ENCODE results near the gene PER2. TPM values are rescaled to one million over a fixed set of nuclear protein-coding genes. Genes with fewer than 3 reads are reported as not detected.
"Not testable (repeated sequence)": the region's sequence is repeated elsewhere in the genome, so short reads cannot be mapped to it uniquely, and the experiment has no call there.

The PER2 gene
- total RNA-seq, 1 donor from 2014 or later = 3.6 TPM

DNA sequence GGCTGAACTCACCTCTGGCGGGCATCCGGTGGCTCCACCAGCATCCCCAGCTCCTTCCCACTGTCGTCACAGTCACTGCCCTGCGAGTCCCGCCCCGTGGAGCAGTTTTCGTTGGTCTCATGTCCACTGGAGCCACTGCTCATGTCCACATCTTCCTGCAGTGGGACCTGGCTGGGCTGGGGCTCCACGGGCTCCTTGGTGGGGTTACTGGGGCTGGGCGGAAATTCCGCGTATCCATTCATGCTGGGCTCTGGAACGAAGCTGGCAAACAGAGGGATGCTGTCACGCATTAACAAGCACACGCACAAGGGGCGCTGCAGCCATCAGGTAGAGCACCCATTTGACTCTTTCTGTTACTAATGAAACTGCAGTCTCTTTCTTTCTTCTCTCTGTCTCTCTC lies 10.7 kb downstream of the PER2 start:
- no peak for DNase-seq
- no peak for ATAC-seq (ENCODE audit: poor library complexity)
- intact Hi-C loops (cut with DNase I) = no loop called here

DNA sequence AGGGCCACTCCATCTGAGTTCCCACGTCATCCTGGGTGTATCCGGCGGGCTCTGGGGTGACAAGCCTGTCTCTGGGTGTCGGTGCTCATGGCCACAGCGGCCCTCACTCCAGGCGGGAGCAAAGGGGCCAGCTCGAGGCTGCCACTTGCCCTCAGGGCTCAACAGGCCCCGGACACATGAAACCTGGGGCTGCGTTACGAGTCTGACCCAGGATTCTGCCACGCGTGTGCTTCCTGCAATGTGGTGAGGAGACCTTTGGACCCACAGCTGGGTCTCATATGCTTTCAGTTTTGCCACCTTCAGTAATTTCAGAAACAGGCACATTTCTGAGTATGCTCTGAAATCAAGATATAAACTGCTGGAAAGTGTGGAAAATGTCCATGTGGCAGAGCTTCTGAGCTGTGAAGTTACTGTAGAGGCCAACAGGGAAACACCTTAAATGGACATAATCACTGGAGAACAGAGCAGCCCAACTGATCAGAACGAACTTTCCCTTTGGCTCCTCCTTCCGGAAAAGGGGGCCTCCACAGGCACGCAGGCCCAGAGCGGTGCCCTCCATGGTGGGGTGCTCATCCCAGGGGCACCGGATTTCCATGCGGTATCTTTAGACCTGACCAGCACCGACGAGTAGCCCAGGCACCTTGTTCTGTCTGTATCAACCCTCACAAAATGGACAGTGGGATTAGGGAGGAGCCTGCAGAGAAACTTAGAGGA lies 14.1 kb downstream of the PER2 start:
- no peak for ATAC-seq (ENCODE audit: poor library complexity)
- intact Hi-C loops (cut with DNase I) = no loop called here
- no peak for DNase-seq

DNA sequence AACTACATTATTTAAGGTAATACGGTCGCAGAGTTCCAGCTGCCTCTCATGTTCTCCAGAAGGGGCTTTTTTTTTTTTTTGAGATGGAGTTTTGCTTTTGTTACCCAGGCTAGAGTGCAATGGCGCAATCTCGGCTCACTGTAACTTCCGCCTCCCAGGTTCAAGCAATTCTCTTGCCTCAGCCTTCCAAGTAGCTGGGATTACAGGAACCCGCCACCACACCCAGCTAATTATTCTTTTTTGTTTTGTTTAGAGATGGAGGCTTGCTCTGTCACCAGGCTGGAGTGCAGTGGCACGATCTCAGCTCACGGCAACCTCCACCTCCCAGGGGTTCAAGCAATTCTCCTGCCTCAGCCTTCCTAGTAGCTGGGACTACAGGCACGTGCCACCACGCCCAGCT lies 15.0 kb downstream of the PER2 start:
- DNase-seq; ATAC-seq (ENCODE audit: poor library complexity); intact Hi-C loops (cut with DNase I): not testable (repeated sequence)

DNA sequence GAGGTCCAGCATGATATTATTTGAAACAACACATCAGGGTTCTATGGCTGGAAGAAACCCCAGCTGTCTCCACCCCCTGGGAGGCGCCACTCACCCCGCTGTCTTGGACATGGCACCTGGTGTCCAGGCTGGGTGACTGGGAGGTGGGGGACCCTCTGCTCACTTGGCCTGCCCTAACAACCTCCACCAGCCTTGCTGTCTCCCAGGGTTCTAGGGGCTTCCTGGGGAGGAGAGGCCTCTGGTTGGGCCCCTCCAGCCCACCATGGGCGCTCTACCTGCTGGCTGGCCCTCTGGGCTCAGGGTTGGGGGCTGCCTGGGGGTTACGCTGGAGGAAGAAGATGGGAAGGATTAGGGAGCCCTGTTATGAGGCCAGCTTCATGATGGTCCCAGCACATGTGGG lies 16.3 kb downstream of the PER2 start:
- no peak for ATAC-seq (ENCODE audit: poor library complexity)
- intact Hi-C loops (cut with DNase I) = no loop called here
- no peak for DNase-seq

DNA sequence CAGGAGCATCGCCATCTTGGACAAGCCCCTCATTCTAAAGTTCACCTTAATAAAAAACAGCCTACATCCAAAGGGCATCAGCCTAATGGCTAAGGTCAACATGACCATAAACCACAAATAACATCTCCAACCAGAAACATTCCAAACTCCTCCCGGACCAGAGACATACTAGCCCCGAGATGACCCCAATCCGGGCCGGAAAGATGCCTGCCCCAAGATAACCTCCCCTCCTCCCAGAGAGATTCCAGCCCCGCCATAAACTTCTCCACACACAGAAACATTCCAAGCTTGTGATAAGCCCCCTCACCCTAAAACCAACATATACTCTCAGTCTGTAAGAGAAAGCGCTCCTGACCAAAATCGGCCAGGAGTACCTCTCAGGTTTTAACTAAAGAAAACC lies 16.7 kb downstream of the PER2 start:
- intact Hi-C loops (cut with DNase I); ATAC-seq (ENCODE audit: poor library complexity); DNase-seq: not testable (repeated sequence)

DNA sequence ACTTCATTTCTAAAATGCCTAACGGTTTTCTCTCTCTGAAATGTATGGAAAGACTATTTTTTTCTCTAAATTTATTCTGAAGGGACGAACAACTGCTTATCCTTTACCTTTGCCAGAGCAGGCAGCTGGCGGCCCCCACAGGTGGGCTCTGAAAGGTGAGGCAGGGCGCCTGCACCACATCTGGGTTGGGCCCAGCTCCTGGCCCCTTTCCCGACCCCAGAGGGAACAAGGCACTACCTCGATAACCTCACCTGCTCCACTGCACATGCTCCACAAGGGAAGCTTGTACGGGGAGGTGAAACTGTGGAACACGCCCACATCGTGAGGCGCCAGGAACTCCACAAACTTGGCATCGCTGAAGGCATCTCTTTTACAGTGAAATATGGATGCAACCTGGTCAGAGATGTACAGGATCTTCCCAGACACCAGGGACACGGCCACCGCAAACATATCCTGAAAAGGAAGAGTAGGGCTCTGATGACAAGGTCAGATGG lies 17.3 kb downstream of the PER2 start:
- DNase-seq (no peak), ATAC-seq (ENCODE audit: poor library complexity) (no peak)
- intact Hi-C loops (cut with DNase I) = no loop called here

DNA sequence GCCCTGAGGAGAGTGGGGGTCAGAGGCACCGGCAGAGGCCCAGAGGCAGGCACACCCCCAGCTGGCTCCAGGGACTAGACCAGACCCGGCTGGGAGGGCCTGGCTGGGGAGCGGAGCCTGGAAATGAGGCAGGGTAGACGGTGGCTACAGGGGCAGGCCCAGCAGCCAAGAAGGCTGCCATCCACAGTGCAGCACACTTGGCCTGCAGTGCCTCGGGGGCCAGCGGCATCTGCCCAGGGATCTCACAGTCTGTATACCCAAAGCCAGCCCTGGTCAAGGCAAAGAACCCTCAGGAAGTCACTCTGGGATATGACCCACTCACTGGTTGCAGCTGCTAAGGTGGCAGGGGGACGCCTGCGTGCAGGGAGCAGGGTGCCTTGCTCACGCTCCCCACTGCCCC lies 17.8 kb downstream of the PER2 start:
- intact Hi-C loops (cut with DNase I) = no loop called here
- ATAC-seq (ENCODE audit: poor library complexity) = no peak
- DNase-seq = no peak

DNA sequence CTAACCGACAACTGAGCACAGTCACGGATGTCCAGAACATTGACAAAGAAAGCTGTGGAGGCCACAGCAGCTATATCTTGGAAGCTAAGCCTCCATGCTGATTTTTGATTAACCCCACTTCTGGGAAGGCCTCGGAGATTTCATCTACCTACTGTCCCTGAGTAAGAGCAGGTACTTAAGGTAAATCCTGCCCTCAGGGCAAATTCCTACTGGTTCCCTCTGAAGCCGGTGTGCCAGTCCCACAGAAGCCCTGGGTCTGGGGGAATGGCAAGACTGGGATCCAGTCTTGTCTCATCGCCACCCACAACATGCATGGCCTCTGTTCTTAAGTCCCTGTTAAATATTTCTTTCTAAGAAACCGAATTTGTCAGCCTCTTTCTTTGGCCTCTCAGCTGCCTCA lies 18.7 kb downstream of the PER2 start:
- no peak for DNase-seq
- intact Hi-C loops (cut with DNase I) = loop anchor here (10.0 kb wide), 1 partner anchor 205 kb away; the partner anchor contains the start of gene SCLY
- no peak for ATAC-seq (ENCODE audit: poor library complexity)

DNA sequence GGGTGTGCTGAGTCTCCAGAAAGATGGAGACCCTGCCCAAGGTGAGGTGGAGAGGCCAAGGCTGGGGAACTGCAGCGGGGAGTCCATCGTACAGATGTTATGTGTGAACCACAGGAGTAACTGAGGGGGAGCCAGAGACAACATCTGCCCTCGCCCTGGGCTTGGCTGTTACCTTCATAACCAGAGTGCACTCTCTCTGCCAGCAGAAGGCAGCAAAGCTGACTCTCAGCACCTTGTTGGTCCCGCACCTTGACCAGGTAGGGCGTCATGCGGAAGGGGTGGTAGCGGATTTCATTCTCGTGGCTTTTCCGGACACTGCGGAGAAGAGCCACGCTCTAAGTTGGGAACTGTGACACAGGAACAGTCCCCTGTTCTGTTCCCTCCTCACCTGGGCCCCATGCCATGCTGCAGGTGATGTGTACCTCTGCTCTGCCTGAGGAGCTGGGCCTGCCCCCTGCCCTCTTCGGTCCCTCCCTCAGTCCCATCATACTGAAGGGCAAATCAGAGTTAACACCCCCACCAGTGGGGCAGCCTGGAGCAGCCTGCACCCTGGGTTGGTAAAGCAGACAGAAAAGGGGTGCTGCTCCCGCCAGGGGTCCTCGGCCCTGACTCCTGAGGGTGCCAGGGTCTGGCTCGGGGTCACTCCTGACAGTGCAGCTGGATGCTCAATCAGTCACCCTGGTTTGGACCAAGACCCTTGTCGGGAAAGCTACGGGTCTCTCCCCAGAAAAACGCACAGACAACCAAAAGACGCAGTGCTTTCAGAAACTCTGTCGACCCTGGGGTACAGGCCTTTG lies 20.3 kb downstream of the PER2 start:
- intact Hi-C loops (cut with DNase I) = loop anchor here (10.0 kb wide), 1 partner anchor 203 kb away; the partner anchor contains the start of gene SCLY
- no peak for ATAC-seq (ENCODE audit: poor library complexity)
- DNase-seq = no peak

DNA sequence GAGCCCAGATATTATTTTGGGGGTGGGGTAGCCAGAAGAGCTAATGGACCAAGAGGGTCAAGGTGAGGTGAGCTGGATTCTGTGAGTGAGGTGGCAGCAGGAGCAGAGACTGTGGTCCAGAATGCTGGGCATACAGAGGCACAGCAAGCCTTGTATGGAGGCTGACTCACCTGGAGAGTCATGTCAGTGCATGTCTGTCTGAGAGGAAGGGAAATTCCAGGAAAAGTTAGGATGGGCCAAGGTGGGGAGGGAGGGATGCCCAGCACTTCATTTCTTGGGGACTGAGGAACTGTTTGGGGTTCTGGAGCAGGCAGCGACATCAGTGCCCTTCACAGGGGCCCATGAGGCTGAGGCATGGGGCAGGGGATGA lies 21.1 kb downstream of the PER2 start:
- DNase-seq (no peak), ATAC-seq (ENCODE audit: poor library complexity) (no peak)
- intact Hi-C loops (cut with DNase I) = loop anchor here (10.0 kb wide), 1 partner anchor 203 kb away; the partner anchor contains the start of gene SCLY

DNA sequence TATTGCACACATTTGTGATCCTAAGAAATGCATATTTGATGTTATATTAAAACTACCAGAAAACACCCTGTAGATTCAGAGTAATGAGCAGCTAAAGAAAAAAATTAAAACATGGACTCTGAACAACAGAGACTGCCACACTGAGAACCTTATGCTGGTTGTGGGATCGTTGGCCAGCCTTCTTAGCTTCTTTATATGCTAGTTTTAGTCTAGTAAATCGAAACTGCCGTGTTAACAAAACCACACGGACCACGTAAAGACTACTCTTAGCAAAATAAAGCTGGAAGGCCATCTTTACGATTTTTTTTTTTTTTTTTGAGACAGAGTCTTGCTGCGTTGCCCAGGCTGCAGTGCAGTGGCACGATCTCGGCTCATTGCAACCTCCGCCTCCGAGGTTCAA lies 22.8 kb downstream of the PER2 start:
- no peak for DNase-seq
- intact Hi-C loops (cut with DNase I) = loop anchor here (10.0 kb wide), 1 partner anchor 201 kb away; the partner anchor contains the start of gene SCLY

DNA sequence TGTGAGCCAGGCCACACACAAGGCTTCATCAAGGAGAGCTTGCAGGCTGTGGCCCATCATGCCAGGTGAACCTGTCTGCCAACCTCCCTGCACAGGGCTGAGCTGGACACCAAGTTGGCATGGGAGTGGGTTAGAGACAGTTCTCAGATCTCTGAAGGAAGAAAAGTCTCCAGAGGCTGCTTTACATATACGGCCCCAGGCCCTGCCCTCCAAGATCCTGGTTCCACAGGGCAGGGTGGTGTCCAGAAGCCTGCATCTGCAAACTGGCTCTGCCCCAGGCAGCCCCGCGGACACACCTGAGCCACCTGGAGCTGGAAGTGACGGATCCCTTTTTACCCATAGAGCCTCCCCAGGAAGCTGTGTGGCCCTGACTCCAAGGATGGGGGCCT lies 24.3 kb downstream of the PER2 start:
- DNase-seq (no peak), ATAC-seq (ENCODE audit: poor library complexity) (no peak)
- intact Hi-C loops (cut with DNase I) = loop anchor here (5.0 to 10.0 kb wide), 2 partner anchors 199 to 407 kb away; partner anchors contain the start of genes RAMP1 and SCLY

More for the DNA sequence above, 22.8 kb downstream of the PER2 start:
- no peak for ATAC-seq (ENCODE audit: poor library complexity)

DNA sequence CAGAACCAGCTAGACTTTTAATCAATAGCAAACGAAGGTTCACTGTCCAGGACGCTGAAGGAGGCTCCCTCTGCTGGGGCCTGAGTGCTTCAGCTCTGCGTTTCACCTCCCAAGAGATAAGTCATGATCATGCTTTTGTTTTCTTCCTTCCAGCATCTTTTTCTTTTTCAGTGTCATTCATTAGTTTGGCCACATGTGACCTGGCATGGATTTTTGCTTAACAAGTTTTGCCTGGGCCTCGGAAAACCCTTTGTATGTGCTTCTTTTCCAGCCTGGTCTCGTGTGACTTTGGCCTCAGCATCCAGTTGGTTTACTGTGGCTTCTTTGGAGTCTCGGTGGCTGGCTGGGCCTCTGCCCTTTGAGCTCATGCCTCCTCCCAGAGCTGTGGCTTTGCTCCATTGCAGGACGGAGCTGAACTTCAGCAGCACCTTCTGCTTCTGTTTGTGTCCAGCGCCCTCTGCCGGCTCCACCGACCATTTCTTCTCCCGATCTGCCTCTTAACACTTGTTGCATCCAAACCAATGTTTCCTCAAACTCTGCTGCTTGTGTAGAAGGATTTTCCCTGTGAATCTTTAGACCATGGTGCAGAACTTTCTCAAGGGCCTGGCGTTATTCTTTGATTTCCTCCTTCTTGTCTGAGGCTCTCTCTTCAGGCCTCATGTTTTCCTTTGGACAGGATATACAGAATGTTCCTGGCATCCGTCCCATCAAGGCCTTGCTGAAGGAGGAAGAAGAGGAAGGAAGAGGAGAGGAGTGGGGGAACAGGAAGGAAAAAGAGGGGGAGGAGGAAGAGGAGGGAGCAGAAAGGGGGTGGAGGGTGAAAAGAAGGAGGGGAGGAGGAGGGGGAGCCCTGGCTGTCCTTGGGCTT lies 25.0 kb downstream of the PER2 start:
- DNase-seq = peak; percentile 95
- intact Hi-C loops (cut with DNase I) = loop anchor here (5.0 to 10.0 kb wide), 2 partner anchors 199 to 406 kb away; partner anchors contain the start of genes RAMP1 and SCLY
- peak; percentile 91 for ATAC-seq (ENCODE audit: poor library complexity)

DNA sequence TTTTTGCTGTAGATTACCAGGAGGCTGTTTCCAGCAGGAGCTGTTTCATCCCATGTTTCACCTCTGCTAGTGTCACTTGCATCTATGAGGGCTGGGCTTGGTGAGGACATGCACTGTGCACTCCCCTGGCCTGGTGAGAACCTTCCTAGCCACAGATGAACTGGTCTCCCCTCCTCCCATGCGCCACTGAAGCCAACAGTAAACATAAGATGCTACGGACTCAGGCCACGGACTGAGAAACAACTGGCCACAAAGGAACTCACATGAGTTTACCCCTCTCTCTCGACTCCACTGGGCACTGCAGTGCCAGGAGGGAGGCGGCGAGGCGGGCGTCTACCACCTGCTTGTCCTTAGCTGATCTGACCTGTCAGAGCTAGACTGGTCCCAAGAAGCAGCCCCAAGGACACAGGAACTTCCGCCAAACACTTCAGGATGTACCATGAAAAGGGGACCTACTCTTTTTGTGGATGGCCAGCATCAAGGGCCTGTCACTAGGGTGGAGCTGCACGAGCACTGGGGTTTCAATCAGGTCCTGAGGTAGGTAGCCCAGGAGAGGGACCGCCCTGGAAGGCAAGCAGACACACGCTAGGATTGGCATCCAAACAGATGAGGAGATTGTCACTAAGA lies 25.8 kb downstream of the PER2 start:
- intact Hi-C loops (cut with DNase I) = loop anchor here (5.0 to 10.0 kb wide), 2 partner anchors 198 to 405 kb away; partner anchors contain the start of genes RAMP1 and SCLY
- DNase-seq (no peak), ATAC-seq (ENCODE audit: poor library complexity) (no peak)

DNA sequence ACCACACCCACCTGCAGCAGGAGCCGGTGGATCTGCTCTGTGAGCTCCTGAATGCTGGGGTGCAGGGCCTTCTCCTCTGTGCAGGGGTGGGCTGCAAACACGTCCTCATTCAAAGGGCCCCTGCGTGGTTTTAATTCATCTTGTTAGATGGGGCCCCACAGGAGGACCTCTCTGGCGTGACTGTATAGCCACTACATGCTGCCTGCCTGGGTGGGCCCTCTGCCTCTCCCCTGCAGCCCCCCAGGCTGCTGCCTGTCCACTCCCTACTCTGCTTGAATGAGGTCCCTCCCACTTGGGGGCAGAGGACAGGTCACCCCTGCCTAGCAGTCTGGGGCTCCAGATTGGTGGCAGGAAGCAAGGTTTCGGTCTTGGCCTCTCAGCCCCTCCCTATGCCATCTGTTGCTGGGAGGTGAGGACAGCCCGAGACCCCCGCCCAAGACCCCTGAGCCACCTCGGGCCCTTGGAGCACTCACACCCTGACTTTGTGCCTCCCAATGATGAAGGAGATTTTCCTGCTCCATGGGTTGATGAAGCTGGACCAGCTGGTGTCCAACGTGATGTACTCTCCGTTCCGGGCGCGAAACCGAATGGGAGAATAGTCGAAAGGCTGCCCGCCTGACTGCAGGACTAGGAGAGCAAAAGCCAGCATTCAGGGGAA lies 26.6 kb downstream of the PER2 start:
- DNase-seq = no peak

DNA sequence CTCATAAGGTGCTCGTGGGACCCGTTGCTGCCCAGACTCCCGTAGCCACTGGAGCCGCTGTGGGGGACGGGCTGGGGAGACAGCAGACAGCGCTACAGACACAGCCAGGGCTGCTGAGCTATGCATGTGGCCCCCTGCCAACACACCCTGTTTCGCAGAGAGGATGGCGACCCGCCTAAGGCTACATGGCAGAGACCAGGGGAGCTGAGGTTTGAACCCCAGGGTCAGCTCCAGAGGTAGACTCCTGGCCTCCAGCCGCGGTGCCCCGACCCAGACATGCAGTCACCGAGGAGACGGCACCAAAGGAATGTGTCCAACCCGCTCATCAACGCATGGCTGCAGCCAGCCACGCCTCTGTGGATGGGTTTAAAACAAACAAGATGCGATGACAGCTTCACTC lies 27.5 kb downstream of the PER2 start:
- intact Hi-C loops (cut with DNase I) = loop anchor here (5.0 to 10.0 kb wide), 2 partner anchors 196 to 404 kb away; partner anchors contain the start of genes RAMP1 and SCLY
- peak; percentile 49 for ATAC-seq (ENCODE audit: poor library complexity)
- peak; percentile 67 for DNase-seq

More for the DNA sequence above, 26.6 kb downstream of the PER2 start:
- no peak for ATAC-seq (ENCODE audit: poor library complexity)
- intact Hi-C loops (cut with DNase I) = loop anchor here (5.0 to 10.0 kb wide), 2 partner anchors 197 to 405 kb away; partner anchors contain the start of genes RAMP1 and SCLY

Measured in Right ventricle myocardium superior (tissue), 1 donor.